Chondrocyte (in vitro differentiated cells): Measurements from ENCODE around the gene LCN9. TPM values are rescaled to one million over a fixed set of nuclear protein-coding genes. Genes with fewer than 3 reads are reported as not detected.

ENCODE experiments used
- DNase-seq: peaks from one replicate; pipeline ENCODE4 v3.0.0; 2021; ENCODE audit warnings: mixed read lengths, low spot score
- H3K27ac Mint-ChIP-seq: one replicate; pipeline ENCODE4 v1.8.0; 2021; ENCODE audit warnings: mild to moderate bottlenecking, moderate library complexity, mixed read lengths; ENCODE audit not compliant: unreplicated experiment
- H3K27me3 Mint-ChIP-seq: 2 replicates; pipeline ENCODE4 v1.8.0; 2021; ENCODE audit warnings: low read depth, mixed read lengths
- H3K36me3 Mint-ChIP-seq: 2 replicates; pipeline ENCODE4 v1.8.0; 2021; ENCODE audit warnings: low read depth, mixed read lengths
- H3K4me1 Mint-ChIP-seq: 2 replicates; pipeline ENCODE4 v1.8.0; 2021; ENCODE audit warnings: low read depth, mild to moderate bottlenecking, mixed read lengths
- H3K4me3 Mint-ChIP-seq: one replicate; pipeline ENCODE4 v1.8.0; 2021; ENCODE audit warnings: mild to moderate bottlenecking, moderate library complexity, mixed read lengths; ENCODE audit not compliant: unreplicated experiment
- H3K9me3 Mint-ChIP-seq: 2 replicates; pipeline ENCODE4 v1.8.0; 2021; ENCODE audit warnings: low read depth, mixed read lengths
- total RNA-seq: library from RNA; stranded (reverse); gene quantifications from 3 replicates; pipeline ENCODE4 v1.2.1, GENCODE V29; 2021
- TF ChIP-seq, protein P1 (sequence below): fragments of 200-600 bp; sonication (generic); IDR thresholded peaks from 2 replicates; pipeline ENCODE4 v1.5.0; 2021; ENCODE audit warnings: antibody characterized with exemption, mild to moderate bottlenecking, moderate library complexity

The LCN9 gene
- total RNA-seq, 1 donor from 2014 or later, result 1.8 TPM

DNA sequence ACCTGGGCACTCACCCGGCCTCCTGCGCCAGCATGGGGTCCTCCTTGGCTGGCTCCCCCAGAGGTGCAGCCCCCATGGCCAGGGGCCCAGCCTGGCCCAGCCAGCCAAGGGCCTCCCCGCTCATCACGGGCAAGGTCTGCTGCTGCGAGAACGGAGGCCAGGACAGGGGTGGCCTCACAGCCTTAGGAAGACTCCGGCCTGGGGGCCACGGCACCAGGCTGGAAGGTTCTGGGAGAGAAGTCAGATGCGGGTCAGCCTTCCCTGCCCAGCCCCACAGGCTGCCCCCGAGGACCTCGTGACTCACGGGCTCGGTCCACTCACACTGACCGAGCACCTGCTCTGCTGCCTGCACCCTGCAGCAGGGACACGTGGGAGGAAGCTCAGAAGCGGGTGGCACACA, 31.9 kb downstream of the LCN9 start:
- no peaks in the 10 kb centered on the region for H3K36me3 Mint-ChIP-seq
- no peak overlapping the region for H3K27ac Mint-ChIP-seq
- no peak for DNase-seq
- no peaks in the 10 kb centered on the region for H3K4me1 Mint-ChIP-seq
- H3K4me3 Mint-ChIP-seq, result no peak overlapping the region
- H3K27me3 Mint-ChIP-seq, result peaks cover 28% of the 10 kb centered on the region
- TF ChIP-seq, protein P1, sequence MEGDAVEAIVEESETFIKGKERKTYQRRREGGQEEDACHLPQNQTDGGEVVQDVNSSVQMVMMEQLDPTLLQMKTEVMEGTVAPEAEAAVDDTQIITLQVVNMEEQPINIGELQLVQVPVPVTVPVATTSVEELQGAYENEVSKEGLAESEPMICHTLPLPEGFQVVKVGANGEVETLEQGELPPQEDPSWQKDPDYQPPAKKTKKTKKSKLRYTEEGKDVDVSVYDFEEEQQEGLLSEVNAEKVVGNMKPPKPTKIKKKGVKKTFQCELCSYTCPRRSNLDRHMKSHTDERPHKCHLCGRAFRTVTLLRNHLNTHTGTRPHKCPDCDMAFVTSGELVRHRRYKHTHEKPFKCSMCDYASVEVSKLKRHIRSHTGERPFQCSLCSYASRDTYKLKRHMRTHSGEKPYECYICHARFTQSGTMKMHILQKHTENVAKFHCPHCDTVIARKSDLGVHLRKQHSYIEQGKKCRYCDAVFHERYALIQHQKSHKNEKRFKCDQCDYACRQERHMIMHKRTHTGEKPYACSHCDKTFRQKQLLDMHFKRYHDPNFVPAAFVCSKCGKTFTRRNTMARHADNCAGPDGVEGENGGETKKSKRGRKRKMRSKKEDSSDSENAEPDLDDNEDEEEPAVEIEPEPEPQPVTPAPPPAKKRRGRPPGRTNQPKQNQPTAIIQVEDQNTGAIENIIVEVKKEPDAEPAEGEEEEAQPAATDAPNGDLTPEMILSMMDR, result no peak
- H3K9me3 Mint-ChIP-seq, result no peaks in the 10 kb centered on the region

DNA sequence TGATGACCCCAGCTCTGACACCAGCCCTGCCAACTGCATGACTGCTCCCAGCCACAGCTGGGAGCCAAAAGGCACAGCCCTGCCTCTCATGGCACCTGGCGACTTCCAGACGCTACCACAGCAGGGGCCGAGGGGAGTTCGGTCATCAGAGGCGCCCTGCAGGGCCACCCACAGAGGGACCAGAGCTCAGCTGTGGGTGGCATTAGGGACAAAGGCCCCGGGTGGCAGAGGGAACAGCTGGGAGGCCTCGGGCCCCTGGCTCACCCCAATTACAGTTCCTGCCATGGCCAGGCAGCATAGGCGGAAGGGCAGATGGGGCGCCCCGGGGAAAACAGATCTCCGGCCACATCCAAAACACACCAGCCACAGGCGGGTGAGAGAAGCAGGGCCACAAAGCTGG, 32.5 kb downstream of the LCN9 start:
- Mint-ChIP-seq H3K4me3 (no peak overlapping the region), H3K4me1 (no peaks in the 10 kb centered on the region), H3K36me3 (no peaks in the 10 kb centered on the region), H3K9me3 (no peaks in the 10 kb centered on the region), H3K27me3 (peaks cover 28% of the 10 kb centered on the region), H3K27ac (no peak overlapping the region)
- TF ChIP-seq, protein P1, result no peak
- no peak for DNase-seq

- H3K4me1 Mint-ChIP-seq, result no peaks in the 10 kb centered on the region
- no peaks in the 10 kb centered on the region for H3K9me3 Mint-ChIP-seq
- no peak overlapping the region for H3K4me3 Mint-ChIP-seq
Observed at GRCh38 chr9:135696446-135696845, 33.3 kb downstream of the LCN9 start.

DNA sequence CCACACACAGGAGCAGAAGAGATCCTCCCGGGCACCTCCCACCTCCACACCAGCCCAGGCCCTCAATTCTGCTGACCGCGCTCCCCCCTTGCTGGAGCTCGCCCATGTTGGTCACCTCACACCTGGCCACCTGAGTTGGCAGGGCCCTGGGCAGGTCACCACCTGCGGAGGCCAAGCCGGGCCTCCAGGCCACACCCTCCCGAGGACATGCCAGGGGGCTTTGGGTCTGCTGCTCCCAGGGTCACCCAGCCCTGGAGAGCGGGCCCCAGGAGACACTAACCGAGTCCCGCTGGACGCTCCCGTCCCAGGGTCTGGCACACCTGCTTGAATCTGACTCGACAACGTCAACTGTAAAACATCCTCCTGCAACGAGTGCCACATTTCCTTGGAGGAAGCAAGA, 34.1 kb downstream of the LCN9 start:
- Mint-ChIP-seq H3K4me1 (no peaks in the 10 kb centered on the region), H3K27me3 (peaks cover 17% of the 10 kb centered on the region), H3K9me3 (no peaks in the 10 kb centered on the region), H3K27ac (no peak overlapping the region), H3K4me3 (no peak overlapping the region), H3K36me3 (no peaks in the 10 kb centered on the region)
- TF ChIP-seq, protein P1, result no peak
- DNase-seq, result no peak

More at GRCh38 chr9:135696446-135696845, 33.3 kb downstream of the LCN9 start:
- no peak overlapping the region for H3K27ac Mint-ChIP-seq
- TF ChIP-seq, protein P1, result no peak
- DNase-seq, result no peak
- no peaks in the 10 kb centered on the region for H3K36me3 Mint-ChIP-seq
- peaks cover 24% of the 10 kb centered on the region for H3K27me3 Mint-ChIP-seq

DNA sequence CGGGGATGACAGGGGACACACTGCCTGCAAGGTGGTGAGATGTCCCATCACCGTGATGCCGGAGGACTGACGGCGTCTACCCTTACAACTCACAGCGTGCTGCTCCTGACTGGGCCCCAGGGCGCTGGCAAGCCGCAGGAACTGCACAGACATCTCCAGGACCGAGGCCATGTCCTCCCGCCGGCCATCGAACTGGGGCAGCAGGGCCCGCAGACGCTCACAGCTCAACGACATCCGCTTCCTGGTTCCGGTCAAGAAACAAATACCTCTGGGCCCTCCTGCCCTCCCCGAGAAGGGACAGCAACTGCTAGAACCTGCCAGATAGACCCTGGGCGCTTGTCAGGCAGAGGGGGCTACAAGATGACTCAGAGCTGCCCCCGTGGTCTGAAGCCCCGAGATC, 35.1 kb downstream of the LCN9 start:
- Mint-ChIP-seq H3K9me3 (no peaks in the 10 kb centered on the region), H3K27me3 (peaks cover 19% of the 10 kb centered on the region), H3K4me1 (no peaks in the 10 kb centered on the region), H3K36me3 (no peaks in the 10 kb centered on the region), H3K27ac (no peak overlapping the region), H3K4me3 (no peak overlapping the region)
- TF ChIP-seq, protein P1, result no peak
- no peak for DNase-seq
